GM21723 (cell line): ENCODE results near the gene TGM2.

ENCODE experiments used
- ATAC-seq: cut with Tn5 transposase; IDR thresholded peaks from one replicate; pipeline ENCODE4 v1.9.1; 2021; ENCODE audit warnings: mild to moderate bottlenecking, moderate library complexity; ENCODE audit not compliant: unreplicated experiment

TGM2 gene

GRCh38 chr20:38146628-38147027 is 18.4 kb downstream of the TGM2 start:
- no peak for ATAC-seq

- ATAC-seq = no peak
Observed at GRCh38 chr20:38146156-38146555, 18.9 kb downstream of the TGM2 start.

GRCh38 chr20:38145729-38146075 is 19.4 kb downstream of the TGM2 start:
- no peak for ATAC-seq

- ATAC-seq = no peak
Observed at GRCh38 chr20:38144974-38145728, 19.9 kb downstream of the TGM2 start.

GRCh38 chr20:38144598-38144973 is 20.5 kb downstream of the TGM2 start:
- ATAC-seq = no peak

- ATAC-seq = no peak
Observed at GRCh38 chr20:38143646-38144554, 21.2 kb downstream of the TGM2 start.

- no peak for ATAC-seq
Observed at GRCh38 chr20:38143238-38143645, 21.8 kb downstream of the TGM2 start.

GRCh38 chr20:38141889-38142494 is 23.1 kb downstream of the TGM2 start:
- ATAC-seq = no peak

GRCh38 chr20:38141204-38141888 is 23.7 kb downstream of the TGM2 start:
- ATAC-seq = no peak

- no peak for ATAC-seq
Observed at GRCh38 chr20:38139977-38140753, 24.9 kb downstream of the TGM2 start.

- no peak for ATAC-seq
Observed at GRCh38 chr20:38139156-38139912, 25.7 kb downstream of the TGM2 start.

- ATAC-seq = no peak
Observed at GRCh38 chr20:38138086-38138778, 26.8 kb downstream of the TGM2 start.

- ATAC-seq = no peak
Observed at GRCh38 chr20:38137441-38138037, 27.5 kb downstream of the TGM2 start.

- ATAC-seq = no peak
Observed at GRCh38 chr20:38136421-38137245, 28.4 kb downstream of the TGM2 start.

GRCh38 chr20:38135651-38136420 is 29.2 kb downstream of the TGM2 start:
- ATAC-seq = no peak

- no peak for ATAC-seq
Observed at GRCh38 chr20:38135271-38135650, 29.8 kb downstream of the TGM2 start.
